Measurements from ENCODE around the gene SERPINA5. TPM values are rescaled to one million over a fixed set of nuclear protein-coding genes. Genes with fewer than 3 reads are reported as not detected.

The SERPINA5 gene
- total and polyA plus RNA-seq, 2 of the 8 experiments (the other 6 are each of a cell fraction or from before 2014, with no cell fraction given): 1.8 to 1.9 TPM

GRCh38 chr14:94570002-94570400 lies 11.2 kb upstream of the SERPINA5 start (continued):
- TF ChIP-seq CHD7 (IDR thresholded peaks at IDR 0.05; ENCODE audit: insufficient replicate concordance, low read length) (no peak), TEAD4 (IDR thresholded peaks at IDR 0.05; ENCODE audit: low read depth, low read length) (no peak), POU5F1 (IDR thresholded peaks at IDR 0.05; ENCODE audit: low read depth, low read length) (no peak), RBBP5 (IDR thresholded peaks at IDR 0.05; ENCODE audit: borderline replicate concordance, low read depth, low read length) (no peak), E2F6 (IDR thresholded peaks at IDR 0.05) (no peak), SIX5 (IDR thresholded peaks at IDR 0.05; ENCODE audit: low read depth, low read length) (no peak)

Measured in H1 (cell line).